HK-2 (cell line): ENCODE data around the gene PDRG1.
A peak's percentile ranks its signal among the peaks of the same experiment; 100 is the strongest.

Experiments
- DNase-seq: peaks from one replicate; pipeline ENCODE4 v3.0.0-alpha.2; 2018; ENCODE audit not compliant: unreplicated experiment

The PDRG1 gene

GRCh38 chr20:31951530-31952453, at the start of gene PDRG1:
Gene PDRG1 (minus strand): TSS chr20:31952046. CDS start chr20:31951961, 85 bp downstream.
- DNase-seq, result peak; percentile 99

GRCh38 chr20:31998246-31998645, 46.4 kb upstream of the PDRG1 start:
- no peak for DNase-seq

- no peak for DNase-seq
These were observed 45.1 kb upstream of the PDRG1 start for GRCh38 chr20:31996996-31997395.

- no peak for DNase-seq
These were observed 40.2 kb upstream of the PDRG1 start for GRCh38 chr20:31992086-31992485.

- DNase-seq, result no peak
These were observed 39.5 kb upstream of the PDRG1 start for GRCh38 chr20:31991339-31991705.

GRCh38 chr20:31990641-31991338, 38.9 kb upstream of the PDRG1 start:
- no peak for DNase-seq

GRCh38 chr20:31989030-31989645, 37.3 kb upstream of the PDRG1 start:
- DNase-seq, result no peak

- DNase-seq, result no peak
These were observed 36.7 kb upstream of the PDRG1 start for GRCh38 chr20:31988430-31989015.

- DNase-seq, result peak; percentile 60
These were observed 35.9 kb upstream of the PDRG1 start for GRCh38 chr20:31987744-31988143.

- no peak for DNase-seq
These were observed 33.2 kb upstream of the PDRG1 start for GRCh38 chr20:31984981-31985471.

- no peak for DNase-seq
These were observed 29.9 kb upstream of the PDRG1 start for GRCh38 chr20:31981784-31982183.

GRCh38 chr20:31979713-31980426, 28.0 kb upstream of the PDRG1 start:
- no peak for DNase-seq

GRCh38 chr20:31977080-31977479, 25.2 kb upstream of the PDRG1 start:
- no peak for DNase-seq

- no peak for DNase-seq
These were observed 24.0 kb upstream of the PDRG1 start for GRCh38 chr20:31975874-31976273.

GRCh38 chr20:31974951-31975487, 23.2 kb upstream of the PDRG1 start:
- no peak for DNase-seq

GRCh38 chr20:31974296-31974695, 22.4 kb upstream of the PDRG1 start:
- DNase-seq, result no peak

GRCh38 chr20:31972471-31973021, 20.7 kb upstream of the PDRG1 start:
- DNase-seq, result peak; percentile 60

GRCh38 chr20:31969991-31970390, 18.1 kb upstream of the PDRG1 start:
- DNase-seq, result no peak

GRCh38 chr20:31968291-31969126, 16.7 kb upstream of the PDRG1 start:
- DNase-seq, result peak; percentile 94

GRCh38 chr20:31967830-31968249, 16.0 kb upstream of the PDRG1 start, which contains the start of gene XKR7:
Gene XKR7 (plus strand): TSS chr20:31968151. CDS start chr20:31968176, 25 bp downstream.
- peak; percentile 84 for DNase-seq
